HFFc6 (cell line): ENCODE data around the gene NME5. TPM values are rescaled to one million over a fixed set of nuclear protein-coding genes. Genes with fewer than 3 reads are reported as not detected.

ENCODE experiments used
- DNase-seq: peaks from one replicate; pipeline ENCODE4 v3.0.0-alpha.2; 2018
- H3K27ac Mint-ChIP-seq: 2 replicates; pipeline ENCODE4 v1.8.0; 2020; ENCODE audit warnings: mild to moderate bottlenecking, mixed read lengths
- H3K27me3 Mint-ChIP-seq: 2 replicates; pipeline ENCODE4 v1.8.0; 2021; ENCODE audit warnings: mild to moderate bottlenecking, moderate library complexity, mixed read lengths; ENCODE audit not compliant: insufficient read depth
- H3K36me3 Mint-ChIP-seq: 2 replicates; pipeline ENCODE4 v1.8.0; 2021; ENCODE audit warnings: low read depth, mixed read lengths
- H3K4me1 Mint-ChIP-seq: 2 replicates; pipeline ENCODE4 v1.8.0; 2020; ENCODE audit warnings: low read depth, mixed read lengths
- H3K4me3 Mint-ChIP-seq: 2 replicates; pipeline ENCODE4 v1.8.0; 2020; ENCODE audit warnings: mild to moderate bottlenecking, moderate library complexity, mixed read lengths
- H3K9me3 Mint-ChIP-seq: 2 replicates; pipeline ENCODE4 v1.8.0; 2020; ENCODE audit warnings: mild to moderate bottlenecking, mixed read lengths
- CTCF ChIP-seq: fragments of 200-600 bp; sonication (generic); IDR thresholded peaks from 2 replicates; pipeline ENCODE4 v1.5.0; 2021; ENCODE audit warnings: antibody characterized with exemption, mild to moderate bottlenecking
- total RNA-seq, 6 experiments: library from RNA; stranded (reverse); fragmentation: NEBNext Ultra II Directional; extraction: Animal tissue kit (Norgen Biotek cat#: 25700); gene quantifications; 2 replicates in 1 of 6; 3 replicates in 5 of 6; pipeline ENCODE4 v1.2.3, GENCODE V29; 2021

NME5 gene
- total RNA-seq, 6 experiments from 2014 or later = 0.21 to 0.84 (median 0.42) TPM

- Mint-ChIP-seq H3K27ac (no peak overlapping the region), H3K27me3 (peaks cover 31% of the 10 kb centered on the region), H3K4me3 (no peak overlapping the region), H3K36me3 (no peaks in the 10 kb centered on the region), H3K9me3 (no peaks in the 10 kb centered on the region), H3K4me1 (no peaks in the 10 kb centered on the region)
- TF ChIP-seq CTCF = no peak
- DNase-seq = no peak
These were observed 36.5 kb downstream of the NME5 start for GRCh38 chr5:138102454-138103318.

DNA sequence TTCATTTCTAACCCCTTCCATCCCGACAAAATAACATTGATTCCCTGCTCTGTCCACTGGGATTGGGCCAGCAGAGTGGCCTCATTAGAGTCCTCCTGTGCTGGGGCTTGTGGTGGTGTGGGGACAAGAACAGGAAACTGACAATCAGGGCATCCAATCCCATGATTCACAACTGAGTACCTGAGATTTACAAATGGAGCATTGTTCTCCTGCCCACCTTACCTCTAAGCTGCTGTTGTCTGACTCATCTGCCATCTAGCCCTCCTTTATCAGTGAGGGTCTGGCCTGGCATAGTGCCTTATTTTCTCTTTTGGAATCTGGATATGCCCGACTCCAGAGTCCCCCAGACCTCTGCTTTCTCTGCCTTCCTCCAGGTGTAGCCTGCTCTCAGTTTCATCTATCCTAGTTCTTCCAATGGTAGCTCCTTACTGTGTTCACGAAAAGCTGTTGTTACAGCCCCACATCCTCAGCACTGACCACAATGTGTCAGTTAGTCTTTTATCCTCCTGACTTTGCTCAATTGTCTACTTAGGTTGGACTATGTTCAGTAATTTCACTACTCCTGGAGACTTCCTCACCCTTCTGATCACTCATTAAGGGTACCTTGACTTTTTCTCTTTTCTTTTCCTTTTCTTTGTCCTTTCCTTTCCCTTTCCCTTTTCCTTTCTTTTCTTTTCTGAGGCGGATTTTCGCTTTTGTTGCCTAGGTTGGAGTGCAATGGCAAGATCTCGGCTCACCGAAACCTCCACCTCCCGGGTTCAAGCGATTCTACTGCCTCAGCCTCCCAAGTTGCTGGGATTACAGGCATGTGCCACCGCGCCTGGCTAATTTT is 42.0 kb downstream of the NME5 start:
- Mint-ChIP-seq H3K9me3 (no peaks in the 10 kb centered on the region), H3K27ac (no peak overlapping the region), H3K4me3 (no peak overlapping the region), H3K4me1 (no peaks in the 10 kb centered on the region), H3K27me3 (peaks cover 45% of the 10 kb centered on the region), H3K36me3 (no peaks in the 10 kb centered on the region)
- no peak for TF ChIP-seq CTCF
- no peak for DNase-seq

GRCh38 chr5:138096363-138096762 is 42.9 kb downstream of the NME5 start:
- Mint-ChIP-seq H3K4me3 (no peak overlapping the region), H3K27ac (no peak overlapping the region), H3K27me3 (peaks cover 39% of the 10 kb centered on the region), H3K9me3 (no peaks in the 10 kb centered on the region), H3K4me1 (no peaks in the 10 kb centered on the region), H3K36me3 (no peaks in the 10 kb centered on the region)
- no peak for DNase-seq
- TF ChIP-seq CTCF = no peak

- Mint-ChIP-seq H3K9me3 (no peaks in the 10 kb centered on the region), H3K36me3 (no peaks in the 10 kb centered on the region), H3K27me3 (peaks cover 46% of the 10 kb centered on the region), H3K4me1 (no peaks in the 10 kb centered on the region), H3K27ac (no peak overlapping the region), H3K4me3 (no peak overlapping the region)
- TF ChIP-seq CTCF = no peak
- DNase-seq = no peak
These were observed 43.9 kb downstream of the NME5 start for GRCh38 chr5:138095100-138095907.

DNA sequence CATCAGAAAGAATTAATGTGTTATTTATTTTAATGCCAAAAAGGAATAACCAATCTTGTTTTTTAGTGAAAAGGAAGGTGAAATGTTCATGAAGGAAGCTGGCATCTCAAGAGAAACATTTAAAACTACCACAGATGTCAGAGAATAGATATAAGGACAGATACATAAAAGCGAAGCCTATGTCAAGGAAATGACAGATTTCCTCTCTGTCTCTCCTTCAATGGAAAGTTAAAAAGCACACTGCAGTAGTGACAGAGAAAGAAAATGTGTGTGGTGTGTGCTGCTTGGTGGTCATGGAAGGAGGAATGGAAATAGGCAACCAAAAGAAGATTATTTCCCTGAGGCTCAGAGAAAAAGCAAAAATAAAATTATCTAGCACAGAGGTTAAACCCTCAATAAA is 46.2 kb downstream of the NME5 start:
- no peaks in the 10 kb centered on the region for H3K4me1 Mint-ChIP-seq
- DNase-seq = no peak
- peaks cover 52% of the 10 kb centered on the region for H3K27me3 Mint-ChIP-seq
- no peaks in the 10 kb centered on the region for H3K36me3 Mint-ChIP-seq
- TF ChIP-seq CTCF = no peak
- no peaks in the 10 kb centered on the region for H3K9me3 Mint-ChIP-seq
- no peak overlapping the region for H3K27ac Mint-ChIP-seq
- H3K4me3 Mint-ChIP-seq = no peak overlapping the region
